ENCODE data around the gene COBL.
"Not testable (repeated sequence)": the region's sequence is repeated elsewhere in the genome, so short reads cannot be mapped to it uniquely, and the experiment has no call there.

Gene COBL

GRCh38 chr7:51229106-51229537 is 87.5 kb downstream of the COBL start:
- no peak for DNase-seq

GRCh38 chr7:51228386-51228958 is 88.1 kb downstream of the COBL start:
- DNase-seq, result no peak

- DNase-seq, result no peak
Measured at GRCh38 chr7:51227861-51228260, 88.7 kb downstream of the COBL start.

- DNase-seq, result no peak
Measured at GRCh38 chr7:51226916-51227535, 89.6 kb downstream of the COBL start.

- no peak for DNase-seq
Measured at GRCh38 chr7:51226063-51226755, 90.4 kb downstream of the COBL start.

- DNase-seq, result no peak
Measured at GRCh38 chr7:51224811-51225595, 91.6 kb downstream of the COBL start.

- DNase-seq, result no peak
Measured at GRCh38 chr7:51223505-51223904, 93.1 kb downstream of the COBL start.

GRCh38 chr7:51222916-51223315 is 93.7 kb downstream of the COBL start:
- DNase-seq, result no peak

GRCh38 chr7:51220226-51220625 is 96.4 kb downstream of the COBL start:
- no peak for DNase-seq

- no peak for DNase-seq
Measured at GRCh38 chr7:51219261-51219988, 97.2 kb downstream of the COBL start.

- DNase-seq, result no peak
Measured at GRCh38 chr7:51217804-51218203, 98.8 kb downstream of the COBL start.

- DNase-seq, result no peak
Measured at GRCh38 chr7:51214098-51214497, 102.5 kb downstream of the COBL start.

GRCh38 chr7:51213618-51214017 is 103.0 kb downstream of the COBL start:
- DNase-seq, result no peak

- DNase-seq, result no peak
Measured at GRCh38 chr7:51210766-51211165, 105.8 kb downstream of the COBL start.

GRCh38 chr7:51209426-51209825 is 107.2 kb downstream of the COBL start:
- DNase-seq, result no peak

- DNase-seq, result not testable (repeated sequence)
Measured at GRCh38 chr7:51208125-51208524, 108.5 kb downstream of the COBL start.

GRCh38 chr7:51198654-51199053 is 118.0 kb downstream of the COBL start:
- no peak for DNase-seq

GRCh38 chr7:51190969-51191368 is 125.6 kb downstream of the COBL start:
- DNase-seq, result no peak

- no peak for DNase-seq
Measured at GRCh38 chr7:51189777-51190176, 126.8 kb downstream of the COBL start.

GRCh38 chr7:51188987-51189386 is 127.6 kb downstream of the COBL start:
- no peak for DNase-seq

GRCh38 chr7:51187941-51188340 is 128.7 kb downstream of the COBL start:
- no peak for DNase-seq

- no peak for DNase-seq
Measured at GRCh38 chr7:51186531-51186930, 130.1 kb downstream of the COBL start.

GRCh38 chr7:51182636-51183166 is 133.9 kb downstream of the COBL start:
- DNase-seq, result no peak
